H1 (cell line): Measurements from ENCODE around the gene PERCC1. TPM values are rescaled to one million over a fixed set of nuclear protein-coding genes. Genes with fewer than 3 reads are reported as not detected.
A peak's percentile ranks its signal among the peaks of the same experiment; 100 is the strongest.

ENCODE experiments used
- CTCF ChIA-PET: fragments of 300-600 bp; sonication (Branson Sonifier 250); formaldehyde crosslinking; loops from one replicate; lab custom pipeline; 2021; ENCODE audit not compliant: partially characterized antibody; lab: Charles Lee
- POLR2A ChIA-PET: fragments of 300-600 bp; sonication (Branson Sonifier 250); formaldehyde crosslinking; loops from one replicate; lab custom pipeline; 2021; ENCODE audit warnings: inconsistent platforms; ENCODE audit not compliant: partially characterized antibody; lab: Charles Lee
- DNase-seq, 2 experiments: peaks; one replicate each; pipeline versions ENCODE4 v3.0.0 to v3.0.0-alpha.2; 2010 to 2022; ENCODE audit warnings: low spot score in 2 of 2, low read depth in 1 of 2, mixed read lengths in 1 of 2
- FAIRE-seq: peaks from 2 replicates; lab custom pipeline; 2011; peaks lifted over from hg19 to GRCh38; lab: Jason Lieb, UNC
- H2AFZ ChIP-seq: 2 replicates; pipeline ENCODE4 v1.8.1; 2012; ENCODE audit warnings: low read length, inconsistent platforms
- H2AK5ac ChIP-seq: 2 replicates; pipeline ENCODE4 v1.6.1; 2013; ENCODE audit warnings: low read depth, low read length
- H2BK120ac ChIP-seq: replicated peaks from 2 replicates; pipeline ENCODE3; 2013; ENCODE audit warnings: low read depth, low read length, inconsistent platforms
- H2BK12ac ChIP-seq: 2 replicates; pipeline ENCODE4 v1.6.1; 2013; ENCODE audit warnings: low read depth, low read length
- H2BK15ac ChIP-seq: 2 replicates; pipeline ENCODE4 v1.6.1; 2013; ENCODE audit warnings: low read length
- H2BK20ac ChIP-seq: 2 replicates; pipeline ENCODE4 v1.6.1; 2013; ENCODE audit warnings: low read length
- H2BK5ac ChIP-seq: 2 replicates; pipeline ENCODE4 v1.6.1; 2013; ENCODE audit warnings: low read depth, low read length
- H3K14ac ChIP-seq: 2 replicates; pipeline ENCODE4 v1.6.1; 2013; ENCODE audit warnings: inconsistent platforms; ENCODE audit not compliant: insufficient read length
- H3K18ac ChIP-seq: 2 replicates; pipeline ENCODE4 v1.6.1; 2013; ENCODE audit warnings: low read length; ENCODE audit errors: extremely low read depth
- H3K23ac ChIP-seq: 2 replicates; pipeline ENCODE4 v1.6.1; 2013; ENCODE audit warnings: inconsistent platforms; ENCODE audit not compliant: insufficient read length
- H3K23me2 ChIP-seq: 2 replicates; pipeline ENCODE4 v1.6.1; 2013; ENCODE audit warnings: low read depth, low read length
- H3K27ac ChIP-seq: 2 replicates; pipeline ENCODE4 v1.6.1; 2011; ENCODE audit warnings: low read depth, low read length, inconsistent platforms
- H3K27me3 ChIP-seq, 4 experiments: replicated peaks in 1 of 4; 1 replicate in 1 of 4; 2 replicates in 3 of 4; pipeline versions ENCODE4 v1.6.1 to v1.8.1; 2011 to 2013; ENCODE audit warnings: low read length in 3 of 4, mild to moderate bottlenecking in 3 of 4, inconsistent platforms in 2 of 4, mixed read lengths in 2 of 4, moderate library complexity in 1 of 4; ENCODE audit not compliant: control insufficient read depth in 3 of 4, insufficient read depth in 3 of 4; ENCODE audit errors: extremely low read depth in 1 of 4
- H3K36me3 ChIP-seq, 4 experiments: 2 replicates each; pipeline versions ENCODE4 v1.6.1 to v1.8.1; 2011 to 2013; ENCODE audit warnings: mild to moderate bottlenecking in 4 of 4, low read length in 3 of 4, moderate library complexity in 2 of 4, control low read depth in 1 of 4, inconsistent platforms in 1 of 4; ENCODE audit not compliant: insufficient read depth in 4 of 4, control insufficient read depth in 2 of 4
- H3K4ac ChIP-seq: replicated peaks from 2 replicates; pipeline ENCODE3; 2013; ENCODE audit warnings: low read length, low read depth, mixed read lengths, inconsistent platforms; ENCODE audit not compliant: insufficient read length
- H3K4me1 ChIP-seq, 4 experiments: replicated peaks in 1 of 4; 1 replicate in 1 of 4; 2 replicates in 3 of 4; pipeline versions ENCODE4 v1.6.1 to v1.8.1; 2011 to 2013; ENCODE audit warnings: low read length in 3 of 4, inconsistent platforms in 2 of 4, mixed read lengths in 1 of 4; ENCODE audit not compliant: insufficient read depth in 4 of 4, control insufficient read depth in 3 of 4
- H3K4me2 ChIP-seq, 2 experiments: 2 replicates each; pipeline versions ENCODE4 v1.6.1 to v1.8.1; 2011 to 2013; ENCODE audit warnings: low read depth in 2 of 2, low read length in 2 of 2, control low read depth in 1 of 2, inconsistent platforms in 1 of 2, mild to moderate bottlenecking in 1 of 2; ENCODE audit not compliant: insufficient read depth in 1 of 2
- H3K4me3 ChIP-seq, 4 experiments: fragments of 200-600, 300-600 bp in 1 of 4; sonication (generic), shearing (Covaris generic), sonication (Bioruptor Twin) in 1 of 4; 2 replicates each; pipeline versions ENCODE4 v1.5.1 to v1.8.1; 2011 to 2016; ENCODE audit warnings: low read length in 4 of 4, low read depth in 3 of 4, control low read depth in 2 of 4, inconsistent platforms in 2 of 4, mild to moderate bottlenecking in 2 of 4, mixed read lengths in 1 of 4, moderate library complexity in 1 of 4; ENCODE audit not compliant: insufficient read depth in 2 of 4; ENCODE audit errors: extremely low read depth in 1 of 4
- H3K56ac ChIP-seq: replicated peaks from 2 replicates; pipeline ENCODE3; 2013; ENCODE audit warnings: low read depth, mild to moderate bottlenecking, mixed read lengths, low read length, inconsistent platforms; ENCODE audit not compliant: insufficient read length
- H3K79me1 ChIP-seq: 2 replicates; pipeline ENCODE4 v1.6.1; 2013; ENCODE audit warnings: low read depth, low read length, control low read depth
- H3K79me2 ChIP-seq, 2 experiments: 2 replicates each; pipeline versions ENCODE4 v1.6.1 to v1.8.1; 2012 to 2013; ENCODE audit warnings: low read length in 2 of 2, mild to moderate bottlenecking in 2 of 2, inconsistent platforms in 1 of 2; ENCODE audit not compliant: insufficient read depth in 2 of 2, control insufficient read depth in 1 of 2
- H3K9ac ChIP-seq, 4 experiments: replicated peaks in 1 of 4; 1 replicate in 1 of 4; 2 replicates in 3 of 4; pipeline versions ENCODE4 v1.6.1 to v1.8.1; 2011 to 2013; ENCODE audit warnings: low read depth in 3 of 4, low read length in 3 of 4, control low read depth in 2 of 4, mild to moderate bottlenecking in 2 of 4, moderate library complexity in 2 of 4, inconsistent platforms in 1 of 4; ENCODE audit errors: extremely low read depth in 1 of 4
- H3K9me3 ChIP-seq, 2 experiments: 2 replicates each; pipeline versions ENCODE4 v1.6.1 to v1.8.1; 2012 to 2013; ENCODE audit warnings: mild to moderate bottlenecking in 2 of 2, moderate library complexity in 2 of 2, control low read depth in 1 of 2, inconsistent platforms in 1 of 2, low read depth in 1 of 2, low read length in 1 of 2, mixed read lengths in 1 of 2; ENCODE audit not compliant: insufficient read depth in 2 of 2
- H4K20me1 ChIP-seq, 2 experiments: replicated peaks in 1 of 2; 2 replicates each; pipeline versions ENCODE3 to v1.8.1; 2011 to 2013; ENCODE audit warnings: inconsistent platforms in 2 of 2, low read length in 2 of 2, mild to moderate bottlenecking in 1 of 2; ENCODE audit not compliant: insufficient read depth in 2 of 2, control insufficient read depth in 1 of 2
- H4K5ac ChIP-seq: 2 replicates; pipeline ENCODE4 v1.6.1; 2013; ENCODE audit warnings: low read length, low read depth, mixed read lengths, inconsistent platforms; ENCODE audit not compliant: insufficient read length
- H4K8ac ChIP-seq: 2 replicates; pipeline ENCODE4 v1.8.0; 2013; ENCODE audit warnings: mild to moderate bottlenecking, moderate library complexity, low read length, inconsistent platforms; ENCODE audit not compliant: insufficient read depth; ENCODE audit errors: extremely low read depth
- H4K91ac ChIP-seq: replicated peaks from 2 replicates; pipeline ENCODE3; 2013; ENCODE audit warnings: low read length, mixed read lengths, inconsistent platforms; ENCODE audit not compliant: insufficient read length
- CTBP2 ChIP-seq: IDR thresholded peaks from 2 replicates; pipeline ENCODE4 v1.7.0; 2011; ENCODE audit warnings: borderline replicate concordance, mild to moderate bottlenecking, moderate library complexity, mixed read lengths, low read length; ENCODE audit not compliant: insufficient read depth, insufficient read length
- GTF2F1 ChIP-seq: IDR thresholded peaks from 2 replicates; pipeline ENCODE4 v1.6.1; 2012; ENCODE audit warnings: low read depth, low read length, improper control_type of control experiment, borderline replicate concordance
- KDM1A ChIP-seq: fragments of 200-600, 300-600 bp; sonication (generic); IDR thresholded peaks from 2 replicates; pipeline ENCODE4 v1.7.1; 2016; ENCODE audit warnings: mild to moderate bottlenecking, low read length, borderline replicate concordance
- RBBP5 ChIP-seq: IDR thresholded peaks from 2 replicates; pipeline ENCODE4 v1.7.1; 2012; ENCODE audit warnings: low read depth, mild to moderate bottlenecking, inconsistent platforms, low read length, moderate library complexity, borderline replicate concordance
- SP1 ChIP-seq: IDR thresholded peaks from 2 replicates; pipeline ENCODE4 v1.6.1; 2011; ENCODE audit warnings: low read depth, low read length
- SRF ChIP-seq: IDR thresholded peaks from 2 replicates; pipeline ENCODE4 v1.6.1; 2011; ENCODE audit warnings: mild to moderate bottlenecking, low read depth, low read length, moderate library complexity
- USF2 ChIP-seq: IDR thresholded peaks from 2 replicates; pipeline ENCODE4 v1.6.1; 2011; ENCODE audit warnings: low read length, improper control_type of control experiment
- WGBS, 2 experiments: shearing (Covaris generic) in 1 of 2; methylation state at CpG; one replicate each; pipeline versions ENCODE4 v1.1.6 to v1.1.7; 2013 to 2015; ENCODE audit warnings: low lambda C conversion rate in 2 of 2, mixed read lengths in 2 of 2, inconsistent platforms in 1 of 2, low coverage in 1 of 2, missing lambda C conversion rate in 1 of 2; ENCODE audit not compliant: insufficient replicate concordance in 2 of 2, insufficient coverage in 1 of 2, insufficient read length in 1 of 2; ENCODE audit errors: extremely low coverage in 1 of 2, missing lambda C conversion rate in 1 of 2; 5-methylcytosine and 5-hydroxymethylcytosine counted together
- polyA plus RNA-seq, 7 experiments: library from polyadenylated mRNA; depleted of rRNA in 3 of 7; stranded (reverse) in 5 of 7; unstranded in 2 of 7; fragments of >200 nt in 5 of 7; fragments of 200-250 nt in 2 of 7; gene quantifications; 1 replicate in 5 of 7; 2 replicates in 1 of 7; 4 replicates in 1 of 7; pipeline versions ENCODE4 v1.2.1 to v1.2.3, GENCODE V29; 2011 to 2013; ENCODE audit warnings: missing spikeins in 2 of 7, mixed read lengths in 2 of 7
- total RNA-seq: library from RNA; stranded (reverse); fragmentation: NEBNext Ultra II Directional; extraction: Animal tissue kit (Norgen Biotek cat#: 25700); gene quantifications from 2 replicates; pipeline ENCODE4 v1.2.1, GENCODE V29; 2021
- TF ChIP-seq, protein P1 (sequence below): IDR thresholded peaks from 2 replicates; pipeline ENCODE4 v1.6.1; 2012; ENCODE audit warnings: inconsistent platforms

Gene PERCC1
- total and polyA plus RNA-seq, 2 of the 8 experiments (the other 6 are each of a cell fraction or from before 2014, with no cell fraction given), result not detected

DNA sequence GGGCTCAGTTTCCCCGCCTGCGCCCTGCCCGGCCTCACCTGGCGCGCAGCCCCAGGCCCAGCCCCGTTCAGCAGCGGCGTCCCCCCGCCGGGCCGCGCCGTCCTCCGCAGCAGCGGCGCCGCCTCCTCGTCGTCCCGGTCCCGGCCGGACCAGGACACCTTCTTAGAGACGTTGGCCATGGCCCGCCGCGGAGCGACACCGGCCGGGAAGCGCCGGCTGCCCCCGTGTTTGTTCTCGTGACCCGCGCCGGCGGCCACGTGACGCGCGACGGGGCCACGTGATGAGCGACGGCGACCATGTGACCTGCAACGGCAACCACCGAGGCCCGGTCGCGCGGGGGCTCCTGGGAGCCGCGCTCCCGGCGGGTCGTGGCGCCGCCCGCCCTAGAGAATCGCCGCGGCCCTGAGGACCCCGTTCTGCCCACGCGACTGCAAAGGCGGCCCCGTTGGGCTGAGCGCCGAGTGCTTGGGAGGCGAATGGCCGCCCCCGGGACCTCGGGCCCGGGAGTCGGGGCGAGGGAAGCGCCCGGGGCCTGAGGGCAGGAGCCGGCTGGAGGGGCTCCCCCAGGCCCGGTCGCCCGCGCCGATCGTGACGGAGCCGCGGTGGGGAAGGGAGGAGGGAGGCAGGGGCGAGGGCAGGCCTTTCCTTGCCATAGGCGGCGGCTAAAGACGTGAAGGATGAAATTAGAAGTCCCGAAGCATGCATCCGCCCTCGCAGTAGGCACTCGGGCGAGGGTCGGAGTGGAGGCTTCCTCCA is 44.1 kb downstream of the PERCC1 start, which contains the start of gene CLCN7:
Gene CLCN7 (minus strand): TSS at position 233 of the 756 bp plus-strand sequence. CDS start 54 bp downstream, at position 179.
- peaks cover 4 to 5% of the 10 kb centered on the region in 2 experiments for H4K20me1 ChIP-seq
- DNase-seq, result peak; percentile 25 to 93
- H3K27ac ChIP-seq, result peak within 1 kb of the TSS; percentile 60; the same call in 1 of the 2 replicates
- no peak for FAIRE-seq
- no peak within 1 kb of the TSS for H3K14ac ChIP-seq
- H3K4me1 ChIP-seq, result peaks cover 0 to 7% (median under 1%) of the 10 kb centered on the region in 4 experiments; a peak in 3 of 7 replicates
- peak within 1 kb of the TSS; percentile 90 to 97 for H3K4me2 ChIP-seq
- peaks cover 5 to 8% of the 10 kb centered on the region in 2 experiments; a peak in 2 of 4 replicates for H3K9me3 ChIP-seq
- peak within 1 kb of the TSS; percentile 47 for H4K5ac ChIP-seq
- peak within 1 kb of the TSS; percentile 38 for H2BK120ac ChIP-seq
- peak within 1 kb of the TSS; percentile 48 to 72 (median 60) for H3K4me3 ChIP-seq
- no peak within 1 kb of the TSS for H3K4ac ChIP-seq
- H3K23me2 ChIP-seq, result peaks cover 8% of the 10 kb centered on the region
- H3K79me1 ChIP-seq, result peaks cover 19% of the 10 kb centered on the region
- ChIA-PET CTCF (interaction anchor here (0.7 to 1.4 kb wide), 2 partner anchors 19 to 92 kb away, joined by 3 to 4 read pairs; no protein-coding TSS in a partner anchor), POLR2A (interaction anchor here (1.1 to 1.3 kb wide), 2 partner anchors 10 to 50 kb away, joined by 3 read pairs; no protein-coding TSS in a partner anchor)
- peaks cover 0 to 5% (median 0%) of the 10 kb centered on the region in 4 experiments; a peak in 2 of 7 replicates for H3K27me3 ChIP-seq
- H3K36me3 ChIP-seq, result no peaks in the 10 kb centered on the region
- H3K56ac ChIP-seq, result no peak within 1 kb of the TSS
- WGBS, 2 experiments, result 7% methylated on average over 53 of the region's 99 CpGs; no CpG with 5 or more reads in 1 of the 2 experiments
- H4K91ac ChIP-seq, result peak within 1 kb of the TSS; percentile 65
- H2BK15ac ChIP-seq, result no peak within 1 kb of the TSS
- H3K18ac ChIP-seq, result peak within 1 kb of the TSS; percentile 51
- no peak within 1 kb of the TSS for H3K23ac ChIP-seq
- H3K79me2 ChIP-seq, result peaks cover 4 to 40% of the 10 kb centered on the region in 2 experiments
- H3K9ac ChIP-seq, result peak within 1 kb of the TSS; percentile 62 to 91 (median 77)
- H2BK5ac ChIP-seq, result peak within 1 kb of the TSS; percentile 35; the same call in 1 of the 2 replicates
- no peak within 1 kb of the TSS for H2BK12ac ChIP-seq
- H2AFZ ChIP-seq, result no peak within 1 kb of the TSS; the same call in 1 of the 2 replicates
- peak within 1 kb of the TSS; percentile 98 for H4K8ac ChIP-seq
- H2BK20ac ChIP-seq, result no peak within 1 kb of the TSS
- H2AK5ac ChIP-seq, result peak within 1 kb of the TSS; percentile 71; the same call in 1 of the 2 replicates
- TF ChIP-seq GTF2F1 (peak; percentile 62; the same call in 1 of the 2 replicates), RBBP5 (0 out of 2 replicates have a peak, but pooled peaks have one; percentile 41), SP1 (no peak), SRF (0 out of 2 replicates have a peak, but pooled peaks have one; percentile 19), CTBP2 (no peak), USF2 (peak; percentile 100), KDM1A (no peak)
- TF ChIP-seq, protein P1, sequence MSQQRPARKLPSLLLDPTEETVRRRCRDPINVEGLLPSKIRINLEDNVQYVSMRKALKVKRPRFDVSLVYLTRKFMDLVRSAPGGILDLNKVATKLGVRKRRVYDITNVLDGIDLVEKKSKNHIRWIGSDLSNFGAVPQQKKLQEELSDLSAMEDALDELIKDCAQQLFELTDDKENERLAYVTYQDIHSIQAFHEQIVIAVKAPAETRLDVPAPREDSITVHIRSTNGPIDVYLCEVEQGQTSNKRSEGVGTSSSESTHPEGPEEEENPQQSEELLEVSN, result peak; percentile 94
